H1 (cell line): Measurements from ENCODE around the gene SPRED1.

ENCODE experiments used
- MAFK ChIP-seq: IDR thresholded peaks from 2 replicates; pipeline ENCODE4 v1.6.1; 2012; ENCODE audit warnings: low read depth, mild to moderate bottlenecking, improper control_type of control experiment, low read length
- SUZ12 ChIP-seq: fragments of 200-600 bp; sonication (generic); IDR thresholded peaks from 2 replicates; pipeline ENCODE4 v1.6.1; 2012; ENCODE audit warnings: mild to moderate bottlenecking, inconsistent platforms, low read length, moderate library complexity, mixed read lengths

- no peak for TF ChIP-seq MAFK
- no peak for TF ChIP-seq SUZ12
Observed at GRCh38 chr15:38389924-38390542, 137.4 kb downstream of the SPRED1 start.
